ENCODE data around the gene WWOX. TPM values are rescaled to one million over a fixed set of nuclear protein-coding genes. Genes with fewer than 3 reads are reported as not detected.
A peak's percentile ranks its signal among the peaks of the same experiment; 100 is the strongest.
"Not testable (repeated sequence)": the region's sequence is repeated elsewhere in the genome, so short reads cannot be mapped to it uniquely, and the experiment has no call there.

The WWOX gene
- polyA plus RNA-seq, 6 donors from 2014 or later, result 9.1 to 17.0 (median 12.5) TPM

DNA sequence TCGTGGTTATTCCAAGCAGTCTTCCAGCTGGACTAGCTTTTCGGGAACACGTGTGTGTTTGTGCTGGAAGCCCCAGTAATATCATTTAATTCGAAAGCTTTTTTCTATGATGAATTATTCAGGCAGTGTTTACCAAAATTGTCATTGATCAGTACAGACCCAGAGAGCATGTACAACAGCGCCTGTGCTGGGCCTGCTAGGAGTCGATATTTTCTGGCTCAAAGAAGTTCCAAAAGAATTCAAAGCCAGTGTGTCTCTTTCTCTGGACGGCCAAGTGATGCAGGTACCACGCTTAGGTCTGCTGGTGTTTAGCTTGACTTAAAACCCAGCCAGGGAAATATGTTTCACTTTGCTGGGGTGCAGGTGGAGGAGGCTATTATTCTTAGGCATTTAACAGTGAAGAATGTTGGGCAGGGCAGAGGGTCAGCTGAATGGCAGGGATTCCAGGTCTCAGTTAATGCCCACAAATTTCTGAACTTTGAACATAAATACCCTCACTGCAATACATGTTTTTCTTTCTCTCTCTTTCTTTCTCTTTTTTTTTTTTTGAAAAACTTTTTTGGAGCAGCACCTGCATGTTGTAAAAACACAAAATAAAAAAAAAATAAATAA, 401.3 kb downstream of the WWOX start:
- no peak for ATAC-seq (ENCODE audit: low read depth in 2 of 2)
- Mint-ChIP-seq H3K27ac (no peak overlapping the region), H3K9me3 (no peaks in the 10 kb centered on the region), H3K4me1 (peaks cover 0 to 4% (median 0%) of the 10 kb centered on the region in 3 donors), H3K4me3 (no peak overlapping the region), H3K27me3 (no peaks in the 10 kb centered on the region), H3K36me3 (peaks cover 0 to 7% of the 10 kb centered on the region in 2 donors)
- DNase-seq, result no peak

- H3K27ac Mint-ChIP-seq, result peak overlapping the region in 1 of 6 donors; percentile 44
- no peaks in the 10 kb centered on the region for H3K36me3 Mint-ChIP-seq
- DNase-seq, result no peak
- no peak overlapping the region for H3K4me3 Mint-ChIP-seq
- no peak for ATAC-seq (ENCODE audit: low read depth in 2 of 2)
- no peaks in the 10 kb centered on the region for H3K9me3 Mint-ChIP-seq
- H3K27me3 Mint-ChIP-seq, result no peaks in the 10 kb centered on the region
- peaks cover 0 to 4% (median 0%) of the 10 kb centered on the region in 3 donors for H3K4me1 Mint-ChIP-seq
These were observed 402.3 kb downstream of the WWOX start for GRCh38 chr16:78501744-78502143.

GRCh38 chr16:78502812-78503350, 403.4 kb downstream of the WWOX start:
- Mint-ChIP-seq H3K36me3 (no peaks in the 10 kb centered on the region), H3K9me3 (no peaks in the 10 kb centered on the region), H3K4me3 (no peak overlapping the region), H3K4me1 (peaks cover 0 to 4% (median 0%) of the 10 kb centered on the region in 3 donors), H3K27me3 (no peaks in the 10 kb centered on the region), H3K27ac (no peak overlapping the region)
- no peak for ATAC-seq (ENCODE audit: low read depth in 2 of 2)
- no peak for DNase-seq

GRCh38 chr16:78503602-78504001, 404.1 kb downstream of the WWOX start:
- H3K27ac Mint-ChIP-seq, result no peak overlapping the region
- no peaks in the 10 kb centered on the region for H3K27me3 Mint-ChIP-seq
- no peak overlapping the region for H3K4me3 Mint-ChIP-seq
- ATAC-seq (ENCODE audit: low read depth in 2 of 2) (no peak), DNase-seq (peak; percentile 28)
- peaks cover 0 to 4% (median 0%) of the 10 kb centered on the region in 3 donors for H3K4me1 Mint-ChIP-seq
- no peaks in the 10 kb centered on the region for H3K36me3 Mint-ChIP-seq
- no peaks in the 10 kb centered on the region for H3K9me3 Mint-ChIP-seq

DNA sequence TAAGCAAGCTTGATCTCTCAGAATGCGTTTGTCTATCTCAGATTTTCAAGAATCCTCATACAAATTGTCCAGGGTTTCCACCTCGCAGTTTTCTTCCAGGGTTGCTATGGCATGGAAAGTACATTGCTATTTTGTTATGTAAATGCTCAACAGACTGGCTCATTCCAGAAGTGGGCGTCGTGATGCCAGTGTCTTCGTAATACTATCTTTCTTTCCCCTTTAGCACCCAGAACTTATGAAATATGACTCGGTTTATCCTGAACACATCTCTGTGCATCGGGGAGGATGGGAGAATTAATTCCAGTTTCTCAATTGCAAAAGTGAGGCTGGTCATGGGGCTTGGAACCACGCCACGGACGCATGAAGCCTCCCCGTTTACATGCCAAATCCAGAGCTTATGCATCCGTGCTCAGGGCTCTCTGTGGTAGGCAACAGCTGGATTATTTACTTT, 405.0 kb downstream of the WWOX start:
- Mint-ChIP-seq H3K27ac (no peak overlapping the region), H3K27me3 (no peaks in the 10 kb centered on the region), H3K4me1 (peaks cover 0 to 8% (median 2%) of the 10 kb centered on the region in 3 donors), H3K9me3 (no peaks in the 10 kb centered on the region), H3K36me3 (no peaks in the 10 kb centered on the region), H3K4me3 (no peak overlapping the region)
- no peak for DNase-seq
- ATAC-seq (ENCODE audit: low read depth in 2 of 2), result no peak

GRCh38 chr16:78505036-78505435, 405.6 kb downstream of the WWOX start:
- Mint-ChIP-seq H3K27me3 (no peaks in the 10 kb centered on the region), H3K4me3 (no peak overlapping the region), H3K36me3 (no peaks in the 10 kb centered on the region), H3K4me1 (peaks cover 5 to 11% (median 5%) of the 10 kb centered on the region in 3 donors), H3K27ac (no peak overlapping the region), H3K9me3 (no peaks in the 10 kb centered on the region)
- ATAC-seq (ENCODE audit: low read depth in 2 of 2) (no peak), DNase-seq (no peak)

GRCh38 chr16:78505544-78506366, 406.3 kb downstream of the WWOX start:
- ATAC-seq (ENCODE audit: low read depth in 2 of 2) (no peak), DNase-seq (no peak)
- H3K36me3 Mint-ChIP-seq, result no peaks in the 10 kb centered on the region
- no peaks in the 10 kb centered on the region for H3K9me3 Mint-ChIP-seq
- H3K27ac Mint-ChIP-seq, result peak overlapping the region in 1 of 6 donors; percentile 47
- H3K4me3 Mint-ChIP-seq, result no peak overlapping the region
- peaks cover 8 to 10% (median 8%) of the 10 kb centered on the region in 3 donors for H3K4me1 Mint-ChIP-seq
- no peaks in the 10 kb centered on the region for H3K27me3 Mint-ChIP-seq

DNA sequence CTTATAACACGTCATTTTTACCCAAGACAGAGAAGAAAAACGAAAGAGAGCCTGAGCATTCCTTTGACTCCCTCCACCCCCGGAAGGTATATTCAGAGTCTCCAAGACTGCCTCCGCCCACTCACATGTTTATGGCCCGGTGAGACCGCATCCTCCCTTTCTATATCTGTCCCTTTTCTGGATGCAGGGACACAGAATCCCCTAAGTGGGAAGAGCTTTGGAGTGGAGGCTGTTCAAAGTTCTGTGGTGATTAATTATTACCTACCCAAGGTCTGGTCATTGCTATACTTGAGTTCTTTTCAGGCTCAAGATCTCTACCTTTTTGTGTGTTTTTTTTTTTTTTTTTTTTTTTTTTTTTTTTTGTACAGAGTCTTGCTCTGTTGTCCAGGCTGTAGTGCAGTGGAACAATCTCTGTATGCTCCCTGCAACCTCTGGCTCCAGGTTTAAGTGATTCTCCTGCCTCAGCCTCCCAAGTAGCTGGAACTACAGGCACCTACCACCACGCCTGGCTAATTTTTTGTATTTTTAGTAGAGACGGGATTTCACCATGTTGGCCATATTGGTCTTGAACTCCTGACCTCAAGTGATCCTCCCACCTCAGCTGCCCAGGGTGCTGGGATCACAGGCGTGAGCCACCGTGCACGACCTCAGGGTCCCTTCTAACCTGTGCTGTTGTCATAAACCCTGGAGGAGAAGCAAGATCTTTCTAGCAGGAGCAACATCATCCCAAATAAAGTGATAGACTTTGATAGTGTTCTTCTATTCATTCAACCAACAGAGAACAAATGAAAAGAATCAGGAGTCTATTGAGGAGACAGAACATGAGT, 407.1 kb downstream of the WWOX start:
- DNase-seq (no peak), ATAC-seq (ENCODE audit: low read depth in 2 of 2) (no peak)
- no peaks in the 10 kb centered on the region for H3K27me3 Mint-ChIP-seq
- no peaks in the 10 kb centered on the region for H3K9me3 Mint-ChIP-seq
- no peak overlapping the region for H3K4me3 Mint-ChIP-seq
- peaks cover 8 to 10% (median 8%) of the 10 kb centered on the region in 3 donors for H3K4me1 Mint-ChIP-seq
- H3K27ac Mint-ChIP-seq, result peak overlapping the region in 2 of 6 donors; percentile 47
- H3K36me3 Mint-ChIP-seq, result no peaks in the 10 kb centered on the region

GRCh38 chr16:78507576-78507975, 408.1 kb downstream of the WWOX start:
- Mint-ChIP-seq H3K27me3 (no peaks in the 10 kb centered on the region), H3K36me3 (no peaks in the 10 kb centered on the region), H3K9me3 (no peaks in the 10 kb centered on the region), H3K4me1 (peaks cover 8 to 10% (median 8%) of the 10 kb centered on the region in 3 donors), H3K4me3 (no peak overlapping the region), H3K27ac (no peak overlapping the region)
- no peak for ATAC-seq (ENCODE audit: low read depth in 2 of 2)
- DNase-seq, result no peak

DNA sequence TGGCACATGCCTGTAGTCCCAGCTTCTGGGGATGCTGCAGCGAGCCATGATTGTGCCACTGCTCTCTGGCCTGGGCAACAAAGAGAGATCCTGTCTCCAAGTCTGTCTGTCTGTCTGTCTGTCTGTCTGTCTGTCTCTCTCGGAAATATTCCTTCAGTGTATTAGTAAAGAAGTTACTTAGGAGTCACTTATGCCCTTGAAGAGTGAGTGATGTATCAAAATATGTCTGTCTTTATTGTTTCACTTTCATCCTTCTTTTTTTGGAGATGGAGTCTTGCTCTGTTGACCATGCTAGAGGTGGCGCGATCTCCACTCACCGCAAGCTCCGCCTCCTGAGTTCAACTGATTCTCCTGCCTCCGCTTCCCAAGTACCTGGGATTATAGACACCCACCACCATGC, 410.5 kb downstream of the WWOX start:
- no peaks in the 10 kb centered on the region for H3K36me3 Mint-ChIP-seq
- DNase-seq (no peak), ATAC-seq (ENCODE audit: low read depth in 2 of 2) (no peak)
- H3K27ac Mint-ChIP-seq, result peak overlapping the region in 3 of 6 donors; percentile 10 to 12 (median 11)
- peak overlapping the region in 2 of 8 donors; percentile 41 to 61 for H3K4me3 Mint-ChIP-seq
- H3K9me3 Mint-ChIP-seq, result no peaks in the 10 kb centered on the region
- peaks cover 8 to 10% (median 8%) of the 10 kb centered on the region in 3 donors for H3K4me1 Mint-ChIP-seq
- no peaks in the 10 kb centered on the region for H3K27me3 Mint-ChIP-seq

DNA sequence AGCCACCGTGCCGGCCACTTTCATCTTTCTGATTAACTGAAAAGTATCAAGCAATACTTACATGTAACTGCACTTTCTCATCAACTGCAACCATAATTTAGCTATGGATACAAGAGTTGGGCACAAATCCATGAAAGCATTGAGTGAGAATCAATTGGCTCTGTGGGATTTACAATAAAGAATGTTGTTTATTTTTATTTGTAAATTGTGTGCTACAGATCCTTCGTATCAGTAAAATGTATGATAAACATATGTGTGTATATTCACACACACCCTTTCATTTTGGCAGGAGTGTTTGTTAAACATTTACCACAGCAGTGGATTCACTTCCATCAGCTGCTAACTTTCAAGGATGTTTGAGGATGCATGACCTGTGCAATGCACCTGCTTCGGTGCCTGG, 411.0 kb downstream of the WWOX start:
- Mint-ChIP-seq H3K36me3 (no peaks in the 10 kb centered on the region), H3K9me3 (no peaks in the 10 kb centered on the region), H3K27ac (no peak overlapping the region), H3K27me3 (no peaks in the 10 kb centered on the region), H3K4me1 (peaks cover 8 to 10% (median 8%) of the 10 kb centered on the region in 3 donors), H3K4me3 (no peak overlapping the region)
- ATAC-seq (ENCODE audit: low read depth in 2 of 2), result no peak
- no peak for DNase-seq

DNA sequence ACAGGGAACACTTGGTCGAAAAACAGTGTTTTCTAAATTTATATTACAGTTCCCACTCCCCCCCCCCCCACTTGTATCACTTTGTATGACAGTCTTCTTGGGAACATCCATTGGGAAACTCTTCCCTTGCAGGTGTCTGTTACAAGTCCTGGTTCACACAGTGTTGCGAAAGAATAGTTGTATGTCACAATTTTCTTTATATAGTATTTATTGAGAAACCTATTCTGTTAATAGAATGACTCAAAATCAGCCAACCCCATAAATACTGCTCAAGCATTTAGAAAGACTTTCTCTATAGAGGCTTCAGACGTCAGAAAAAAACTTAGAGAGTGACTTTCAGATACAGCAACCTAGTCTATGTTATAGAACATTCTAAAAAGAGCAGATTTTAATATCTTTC, 414.4 kb downstream of the WWOX start:
- H3K27ac Mint-ChIP-seq, result no peak overlapping the region
- no peaks in the 10 kb centered on the region for H3K9me3 Mint-ChIP-seq
- H3K4me3 Mint-ChIP-seq, result no peak overlapping the region
- no peaks in the 10 kb centered on the region for H3K27me3 Mint-ChIP-seq
- DNase-seq (no peak), ATAC-seq (ENCODE audit: low read depth in 2 of 2) (no peak)
- no peaks in the 10 kb centered on the region for H3K36me3 Mint-ChIP-seq
- peaks cover 7 to 8% (median 8%) of the 10 kb centered on the region in 3 donors for H3K4me1 Mint-ChIP-seq

DNA sequence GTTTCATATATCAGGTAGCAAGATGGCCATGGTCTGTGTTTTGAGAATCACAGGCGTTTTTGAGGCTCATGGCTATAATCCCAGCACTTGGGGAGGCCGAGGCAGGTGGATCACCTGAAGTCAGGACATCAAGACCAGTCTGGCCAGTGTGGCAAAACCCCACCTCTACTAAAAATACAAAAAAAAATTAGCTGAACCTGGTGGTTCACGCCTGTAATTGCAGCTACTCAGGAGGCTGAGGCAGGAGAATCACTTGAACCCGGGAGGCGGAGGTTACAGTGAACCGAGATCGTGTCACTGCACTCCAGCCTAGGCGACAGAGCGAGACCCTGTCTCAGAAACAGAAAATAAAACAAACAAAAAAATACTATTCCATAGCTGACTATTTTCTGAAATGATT, 415.4 kb downstream of the WWOX start:
- not testable (repeated sequence) for DNase-seq; H3K36me3 Mint-ChIP-seq; H3K9me3 Mint-ChIP-seq; H3K4me1 Mint-ChIP-seq; H3K27ac Mint-ChIP-seq; H3K4me3 Mint-ChIP-seq; H3K27me3 Mint-ChIP-seq; ATAC-seq (ENCODE audit: low read depth in 2 of 2)

All from naive B cell (primary cell).